ENCODE results near the gene DYNC1I1.

Gene DYNC1I1

GRCh38 chr7:95904099-95904498, 131.7 kb downstream of the DYNC1I1 start:
- TF ChIP-seq CTCF (IDR thresholded peaks at IDR 0.05; ENCODE audit: insufficient read depth, low read length, missing control alignments) = no peak
- CTCF ChIA-PET = interaction anchor here (1.2 kb wide), 1 partner anchor 13 kb away, joined by 7 read pairs; no protein-coding TSS in a partner anchor
- DNase-seq (ENCODE audit: low read depth, low spot score) = no peak
- POLR2A ChIA-PET = no interaction called here
- no peak overlapping the region for H3K4me3 ChIP-seq (ENCODE audit: low read depth, low read length)

GRCh38 chr7:95905167-95905566, 132.8 kb downstream of the DYNC1I1 start:
- CTCF ChIA-PET = interaction anchor here (1.2 kb wide), 1 partner anchor 11 kb away, joined by 7 read pairs; no protein-coding TSS in a partner anchor
- POLR2A ChIA-PET = no interaction called here
- no peak for DNase-seq (ENCODE audit: low read depth, low spot score)
- no peak overlapping the region for H3K4me3 ChIP-seq (ENCODE audit: low read depth, low read length)
- TF ChIP-seq CTCF (IDR thresholded peaks at IDR 0.05; ENCODE audit: insufficient read depth, low read length, missing control alignments) = no peak

GRCh38 chr7:95906851-95907250, 134.5 kb downstream of the DYNC1I1 start:
- no peak for TF ChIP-seq CTCF (IDR thresholded peaks at IDR 0.05; ENCODE audit: insufficient read depth, low read length, missing control alignments)
- ChIA-PET POLR2A (no interaction called here), CTCF (interaction anchor here (2.6 kb wide), 1 partner anchor 10 kb away, joined by 13 read pairs; no protein-coding TSS in a partner anchor)
- DNase-seq (ENCODE audit: low read depth, low spot score) = no peak
- H3K4me3 ChIP-seq (ENCODE audit: low read depth, low read length) = no peak overlapping the region

GRCh38 chr7:95907337-95907736, 135.0 kb downstream of the DYNC1I1 start:
- CTCF ChIA-PET = interaction anchor here (2.6 kb wide), 1 partner anchor 9 kb away, joined by 13 read pairs; no protein-coding TSS in a partner anchor
- DNase-seq (ENCODE audit: low read depth, low spot score) = no peak
- no peak for TF ChIP-seq CTCF (IDR thresholded peaks at IDR 0.05; ENCODE audit: insufficient read depth, low read length, missing control alignments)
- POLR2A ChIA-PET = no interaction called here
- no peak overlapping the region for H3K4me3 ChIP-seq (ENCODE audit: low read depth, low read length)

- ChIA-PET CTCF (interaction anchor here (2.6 kb wide), 1 partner anchor 8 kb away, joined by 13 read pairs; no protein-coding TSS in a partner anchor), POLR2A (no interaction called here)
- TF ChIP-seq CTCF (IDR thresholded peaks at IDR 0.05; ENCODE audit: insufficient read depth, low read length, missing control alignments) = no peak
- H3K4me3 ChIP-seq (ENCODE audit: low read depth, low read length) = no peak overlapping the region
- no peak for DNase-seq (ENCODE audit: low read depth, low spot score)
Observed at GRCh38 chr7:95908499-95908898, 136.1 kb downstream of the DYNC1I1 start.

- ChIA-PET CTCF (no interaction called here), POLR2A (no interaction called here)
- H3K4me3 ChIP-seq (ENCODE audit: low read depth, low read length) = no peak overlapping the region
- TF ChIP-seq CTCF (IDR thresholded peaks at IDR 0.05; ENCODE audit: insufficient read depth, low read length, missing control alignments) = no peak
- DNase-seq (ENCODE audit: low read depth, low spot score) = no peak
Observed at GRCh38 chr7:95910341-95910740, 138.0 kb downstream of the DYNC1I1 start.
